B cell (primary cell): ENCODE results near the gene MEIOB. TPM values are rescaled to one million over a fixed set of nuclear protein-coding genes. Genes with fewer than 3 reads are reported as not detected.
"Not testable (repeated sequence)": the region's sequence is repeated elsewhere in the genome, so short reads cannot be mapped to it uniquely, and the experiment has no call there.

Experiments used
- ATAC-seq: fragments of 200-7000 bp; cut with Tn5 transposase; one replicate; pipeline ENCODE4 v1.10.0; 2021; ENCODE audit warnings: low read depth, mild to moderate bottlenecking, moderate number of reproducible peaks, moderate library complexity
- CTCF ChIA-PET: fragments of 350-600 bp; sonication (Branson Sonifier 250); formaldehyde crosslinking; loops from one replicate; lab custom pipeline; 2021; ENCODE audit warnings: antibody characterized with exemption, inconsistent platforms; lab: Charles Lee
- POLR2A ChIA-PET: fragments of 350-600 bp; sonication (Branson Sonifier 250); formaldehyde crosslinking; loops from one replicate; lab custom pipeline; 2021; ENCODE audit warnings: antibody characterized with exemption; lab: Charles Lee
- DNase-seq: peaks from one replicate; pipeline ENCODE4 v3.0.0; 2013
- H2AFZ ChIP-seq: 2 replicates; pipeline ENCODE4 v1.6.1; 2012; ENCODE audit warnings: mild to moderate bottlenecking, low read depth, low read length; ENCODE audit not compliant: insufficient read depth, poor library complexity, severe bottlenecking
- H3K27ac ChIP-seq, 2 donors: 1 replicate in 1 of 2; 2 replicates in 1 of 2; pipeline ENCODE4 v1.5.1; 2012 to 2013; ENCODE audit warnings: low read length in 2 of 2, mild to moderate bottlenecking in 2 of 2, moderate library complexity in 1 of 2
- H3K27me3 ChIP-seq, 4 experiments: fragments of 200-600 bp in 1 of 4; sonication (generic) in 1 of 4; replicated peaks in 1 of 4; 1 replicate in 2 of 4; 2 replicates in 2 of 4; pipeline versions ENCODE4 v1.6.1 to v1.7.0; 2013 to 2016; ENCODE audit warnings: low read length in 3 of 4, mild to moderate bottlenecking in 2 of 4, mixed read lengths in 1 of 4, moderate library complexity in 1 of 4; ENCODE audit not compliant: insufficient read depth in 4 of 4, control insufficient read depth in 3 of 4; ENCODE audit errors: control extremely low read depth in 1 of 4
- H3K36me3 ChIP-seq, 2 experiments: replicated peaks in 1 of 2; 1 replicate in 1 of 2; 2 replicates in 1 of 2; pipeline versions ENCODE4 v1.6.1 to v1.7.1; 2013; ENCODE audit warnings: low read length in 1 of 2; ENCODE audit not compliant: insufficient read depth in 2 of 2, control insufficient read depth in 1 of 2; ENCODE audit errors: control extremely low read depth in 1 of 2, extremely low read depth in 1 of 2
- H3K4me1 ChIP-seq, 2 donors: fragments of 200-600 bp in 1 of 2; sonication (generic) in 1 of 2; 1 replicate in 1 of 2; 2 replicates in 1 of 2; pipeline versions ENCODE4 v1.5.1 to v1.6.1; 2013 to 2017; ENCODE audit warnings: low read length in 2 of 2; ENCODE audit not compliant: control insufficient read depth in 2 of 2, insufficient read depth in 2 of 2
- H3K4me2 ChIP-seq: replicated peaks from 2 replicates; pipeline ENCODE3; 2012; ENCODE audit warnings: mild to moderate bottlenecking, low read depth, low read length; ENCODE audit not compliant: poor library complexity, severe bottlenecking
- H3K4me3 ChIP-seq, 5 experiments: fragments of 200-600 bp in 1 of 5; sonication (generic) in 1 of 5; 1 replicate in 3 of 5; 2 replicates in 2 of 5; pipeline versions ENCODE4 v1.5.1 to v1.7.0; 2011 to 2016; ENCODE audit warnings: low read length in 4 of 5, mild to moderate bottlenecking in 4 of 5, low read depth in 2 of 5, control low read depth in 1 of 5, moderate library complexity in 1 of 5; ENCODE audit not compliant: insufficient read depth in 1 of 5; ENCODE audit errors: control extremely low read depth in 1 of 5, extremely low read depth in 1 of 5
- H3K79me2 ChIP-seq: fragments of 200-600 bp; sonication (generic); one replicate; pipeline ENCODE4 v1.6.0; 2016; ENCODE audit warnings: low read length; ENCODE audit not compliant: control insufficient read depth, insufficient read depth
- H3K9ac ChIP-seq: fragments of 200-600 bp; sonication (generic); 2 replicates; pipeline ENCODE4 v1.6.1; 2017; ENCODE audit warnings: mild to moderate bottlenecking, low read length, moderate library complexity
- H3K9me3 ChIP-seq, 3 donors: one replicate each; pipeline versions ENCODE4 v1.6.1 to v1.7.1; 2013; ENCODE audit warnings: low read length in 2 of 3; ENCODE audit not compliant: control insufficient read depth in 2 of 3, insufficient read depth in 1 of 3; ENCODE audit errors: control extremely low read depth in 1 of 3
- H4K20me1 ChIP-seq: 2 replicates; pipeline ENCODE4 v1.6.0; 2012; ENCODE audit warnings: mild to moderate bottlenecking, low read length; ENCODE audit not compliant: insufficient read depth, control insufficient read depth, poor library complexity, severe bottlenecking
- H3K27ac Mint-ChIP-seq: one replicate; pipeline ENCODE4 v1.8.0; 2021; ENCODE audit warnings: mixed read lengths
- H3K27me3 Mint-ChIP-seq: one replicate; pipeline ENCODE4 v1.8.0; 2021; ENCODE audit warnings: mixed read lengths
- H3K4me1 Mint-ChIP-seq: one replicate; pipeline ENCODE4 v1.8.0; 2021; ENCODE audit warnings: mixed read lengths
- H3K4me3 Mint-ChIP-seq: one replicate; pipeline ENCODE4 v1.8.0; 2021; ENCODE audit warnings: mixed read lengths
- H3K9me3 Mint-ChIP-seq: one replicate; pipeline ENCODE4 v1.8.0; 2022; ENCODE audit warnings: mixed read lengths; ENCODE audit not compliant: insufficient read depth
- CTCF ChIP-seq: fragments of 200-600 bp; IDR thresholded peaks from one replicate; pipeline ENCODE4 v1.8.0; 2022; ENCODE audit warnings: antibody characterized with exemption, mild to moderate bottlenecking
- EZH2 ChIP-seq: IDR thresholded peaks from 2 replicates; pipeline ENCODE4 v1.6.1; 2012; ENCODE audit warnings: borderline replicate concordance, low read depth, mild to moderate bottlenecking, moderate library complexity, low read length; ENCODE audit not compliant: insufficient read depth, poor library complexity, severe bottlenecking
- WGBS: methylation state at CpG from one replicate; pipeline ENCODE4 v1.1.5; 2013; ENCODE audit warnings: missing lambda C conversion rate; ENCODE audit not compliant: insufficient coverage; 5-methylcytosine and 5-hydroxymethylcytosine counted together
- intact Hi-C: fragments of 100-400 bp; cut with micrococcal nuclease; formaldehyde crosslinking; loops from one replicate; pipeline ENCODE4 v1.10.0; 2022
- polyA plus RNA-seq: library from polyadenylated mRNA; depleted of rRNA; stranded (reverse); fragments of >200 nt; gene quantifications from 2 replicates; pipeline ENCODE4 v1.2.3, GENCODE V29; 2012
- total RNA-seq, 2 donors: library from RNA; stranded (reverse); fragments of 120-200 nt in 1 of 2; gene quantifications; 1 replicate in 1 of 2; 2 replicates in 1 of 2; pipeline versions ENCODE4 v1.2.3 to v1.2.4, GENCODE V29; 2013 to 2022

The MEIOB gene
- total and polyA plus RNA-seq, 2 donors (not counting 1 experiment from before 2014, with no cell fraction given), result not detected

DNA sequence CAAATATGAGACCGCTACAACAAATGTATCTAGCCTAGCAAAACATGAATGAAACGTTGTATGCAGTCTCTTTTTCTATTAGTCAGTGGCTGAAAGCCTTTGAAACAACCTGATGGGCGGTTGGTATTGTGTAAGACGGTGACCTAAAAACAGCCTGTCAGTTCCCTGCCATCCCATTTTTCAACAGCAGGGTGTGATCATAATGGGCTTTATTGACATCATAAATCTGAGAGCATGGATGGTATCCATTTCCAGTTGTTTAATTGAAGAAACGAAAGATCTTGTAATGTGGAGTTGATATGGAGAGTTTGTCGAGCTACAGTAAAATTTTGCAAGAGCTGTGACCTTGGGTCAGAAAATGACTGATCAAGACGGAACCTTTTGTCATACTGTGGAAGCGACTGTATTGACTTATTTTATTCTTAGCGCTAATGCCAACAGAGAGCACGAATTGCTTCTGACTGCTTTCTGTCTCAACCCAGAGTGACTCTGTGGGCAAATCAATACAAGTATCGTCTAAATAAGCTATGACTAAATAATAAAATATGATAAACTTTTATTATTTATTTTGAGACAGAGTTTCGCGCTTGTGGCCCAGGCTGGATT lies 12.3 kb upstream of the MEIOB start:
- Mint-ChIP-seq H3K27ac (no peak overlapping the region), H3K27me3 (peaks cover 17% of the 10 kb centered on the region), H3K4me1 (no peaks in the 10 kb centered on the region), H3K4me3 (no peak overlapping the region), H3K9me3 (no peaks in the 10 kb centered on the region)
- POLR2A ChIA-PET, result no interaction called here
- Histone ChIP-seq H3K9me3 (no peaks in the 10 kb centered on the region), H3K79me2 (no peaks in the 10 kb centered on the region), H4K20me1 (no peaks in the 10 kb centered on the region), H3K36me3 (no peaks in the 10 kb centered on the region), H3K9ac (no peak overlapping the region), H3K4me3 (no peak overlapping the region), H2AFZ (no peak overlapping the region), H3K4me2 (no peak overlapping the region), H3K27ac (no peak overlapping the region), H3K4me1 (no peaks in the 10 kb centered on the region), H3K27me3 (peaks cover 0 to 3% (median 1%) of the 10 kb centered on the region in 4 experiments)
- no peak for DNase-seq
- TF ChIP-seq CTCF, result no peak
- TF ChIP-seq EZH2, result no peak
- intact Hi-C loops, result no loop called here
- CTCF ChIA-PET, result no interaction called here
- ATAC-seq, result no peak
- WGBS, result 77% methylated on average over 8 of the region's 13 CpGs

DNA sequence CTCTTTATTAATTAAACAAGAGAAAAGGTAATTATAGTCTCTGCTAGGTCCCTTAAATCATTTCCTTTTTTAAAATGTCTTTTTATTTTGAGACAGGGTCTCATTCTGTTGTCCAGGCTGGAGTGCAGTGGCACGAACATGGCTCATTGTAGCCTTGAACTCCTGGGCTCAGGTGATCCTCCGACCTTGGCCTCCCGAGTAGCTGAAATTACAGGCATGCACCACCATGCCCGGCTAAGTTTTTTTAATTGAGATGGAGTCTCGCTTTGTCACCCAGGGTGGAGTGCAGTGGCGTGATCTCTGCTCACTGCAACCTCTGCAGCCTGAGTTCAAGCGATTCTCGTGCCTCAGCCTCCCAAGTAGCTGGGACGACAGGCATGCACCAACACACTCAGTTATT lies 9.2 kb upstream of the MEIOB start:
- H3K4me1 ChIP-seq, H2AFZ ChIP-seq, POLR2A ChIA-PET, H3K4me2 ChIP-seq, ATAC-seq, H4K20me1 ChIP-seq, H3K27ac ChIP-seq, H3K9ac ChIP-seq, H3K79me2 ChIP-seq, DNase-seq, H3K9me3 Mint-ChIP-seq, intact Hi-C loops, H3K4me1 Mint-ChIP-seq, CTCF ChIA-PET, H3K4me3 ChIP-seq, H3K4me3 Mint-ChIP-seq, H3K9me3 ChIP-seq, H3K27ac Mint-ChIP-seq, H3K36me3 ChIP-seq: not testable (repeated sequence)
- WGBS, result 81% methylated on average over 6 of the region's 9 CpGs
- H3K27me3 Mint-ChIP-seq, result peaks cover 26% of the 10 kb centered on the region
- peaks cover 0 to 14% (median 3%) of the 10 kb centered on the region in 4 experiments for H3K27me3 ChIP-seq
